Suprapubic skin (tissue), 4 donors: ENCODE data around the gene CHFR. TPM values are rescaled to one million over a fixed set of nuclear protein-coding genes. Genes with fewer than 3 reads are reported as not detected.

Experiments
- DNase-seq, 2 donors: peaks; one replicate each; pipeline ENCODE4 v3.0.0-alpha.2; 2019; ENCODE audit warnings: low spot score in 2 of 2
- H3K27ac ChIP-seq: fragments of 200-600 bp; sonication (generic); one replicate; pipeline ENCODE4 v1.5.1; 2019
- H3K27me3 ChIP-seq: fragments of 200-600 bp; sonication (generic); one replicate; pipeline ENCODE4 v1.5.1; 2019
- H3K36me3 ChIP-seq: fragments of 200-600 bp; sonication (generic); one replicate; pipeline ENCODE4 v1.5.1; 2019
- H3K4me1 ChIP-seq: fragments of 200-600 bp; sonication (generic); one replicate; pipeline ENCODE4 v1.5.1; 2019
- H3K4me3 ChIP-seq: fragments of 200-600 bp; sonication (generic); one replicate; pipeline ENCODE4 v1.5.1; 2019; ENCODE audit warnings: mild to moderate bottlenecking
- H3K9me3 ChIP-seq: fragments of 200-600 bp; sonication (generic); one replicate; pipeline ENCODE4 v1.5.1; 2019
- EP300 ChIP-seq: sonication (generic); formaldehyde crosslinking; IDR thresholded peaks from one replicate; pipeline ENCODE4 v1.6.1; 2017; ENCODE audit warnings: antibody characterized with exemption
- POLR2A ChIP-seq, 2 donors: fragments of 450-650 bp; IDR thresholded peaks; one replicate each; pipeline ENCODE4 v1.6.1; 2017; ENCODE audit warnings: antibody characterized with exemption in 2 of 2, mild to moderate bottlenecking in 2 of 2, moderate library complexity in 2 of 2
- POLR2AphosphoS5 ChIP-seq, 3 donors: sonication (generic); formaldehyde crosslinking; IDR thresholded peaks; one replicate each; pipeline ENCODE4 v1.6.1; 2017; ENCODE audit warnings: antibody characterized with exemption in 3 of 3
- WGBS: methylation state at CpG from one replicate; pipeline ENCODE4 v1.1.5; 2018; 5-methylcytosine and 5-hydroxymethylcytosine counted together
- total RNA-seq, 4 donors: library from RNA; depleted of rRNA; stranded (reverse); fragments of >200 nt; gene quantifications; one replicate each; pipeline ENCODE4 v1.1.0, GENCODE V29; 2016
- TF ChIP-seq, protein P1 (sequence below), 2 donors: fragments of 200-600 bp in 1 of 2; fragments of 450-650 bp in 1 of 2; sonication (generic) in 1 of 2; IDR thresholded peaks; one replicate each; pipeline ENCODE4 v1.5.1; 2016 to 2019; ENCODE audit warnings: antibody characterized with exemption in 2 of 2, mild to moderate bottlenecking in 1 of 2, moderate library complexity in 1 of 2

Gene CHFR
- total RNA-seq, 4 donors from 2014 or later = 31.4 to 57.9 (median 40.3) TPM

GRCh38 chr12:132841151-132841550 is 46.3 kb downstream of the CHFR start:
- Histone ChIP-seq H3K36me3 (peaks cover 58% of the 10 kb centered on the region), H3K27ac (no peak overlapping the region), H3K4me3 (no peak overlapping the region), H3K9me3 (no peaks in the 10 kb centered on the region), H3K4me1 (peaks cover 17% of the 10 kb centered on the region), H3K27me3 (no peaks in the 10 kb centered on the region)
- TF ChIP-seq, protein P1, sequence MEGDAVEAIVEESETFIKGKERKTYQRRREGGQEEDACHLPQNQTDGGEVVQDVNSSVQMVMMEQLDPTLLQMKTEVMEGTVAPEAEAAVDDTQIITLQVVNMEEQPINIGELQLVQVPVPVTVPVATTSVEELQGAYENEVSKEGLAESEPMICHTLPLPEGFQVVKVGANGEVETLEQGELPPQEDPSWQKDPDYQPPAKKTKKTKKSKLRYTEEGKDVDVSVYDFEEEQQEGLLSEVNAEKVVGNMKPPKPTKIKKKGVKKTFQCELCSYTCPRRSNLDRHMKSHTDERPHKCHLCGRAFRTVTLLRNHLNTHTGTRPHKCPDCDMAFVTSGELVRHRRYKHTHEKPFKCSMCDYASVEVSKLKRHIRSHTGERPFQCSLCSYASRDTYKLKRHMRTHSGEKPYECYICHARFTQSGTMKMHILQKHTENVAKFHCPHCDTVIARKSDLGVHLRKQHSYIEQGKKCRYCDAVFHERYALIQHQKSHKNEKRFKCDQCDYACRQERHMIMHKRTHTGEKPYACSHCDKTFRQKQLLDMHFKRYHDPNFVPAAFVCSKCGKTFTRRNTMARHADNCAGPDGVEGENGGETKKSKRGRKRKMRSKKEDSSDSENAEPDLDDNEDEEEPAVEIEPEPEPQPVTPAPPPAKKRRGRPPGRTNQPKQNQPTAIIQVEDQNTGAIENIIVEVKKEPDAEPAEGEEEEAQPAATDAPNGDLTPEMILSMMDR (IDR thresholded peaks at IDR 0.05) = no peak
- TF ChIP-seq POLR2AphosphoS5 (IDR thresholded peaks at IDR 0.05) = no peak
- TF ChIP-seq EP300 = no peak
- TF ChIP-seq POLR2A (IDR thresholded peaks at IDR 0.05) = no peak
- DNase-seq = no peak
- 93% methylated on average over 15 of the region's 15 CpGs for WGBS

GRCh38 chr12:132840536-132840935 is 46.9 kb downstream of the CHFR start:
- Histone ChIP-seq H3K4me1 (peaks cover 17% of the 10 kb centered on the region), H3K27me3 (no peaks in the 10 kb centered on the region), H3K27ac (no peak overlapping the region), H3K36me3 (peaks cover 53% of the 10 kb centered on the region), H3K4me3 (no peak overlapping the region), H3K9me3 (no peaks in the 10 kb centered on the region)
- DNase-seq = no peak
- WGBS = 85% methylated on average over 16 of the region's 20 CpGs
- TF ChIP-seq POLR2AphosphoS5 (IDR thresholded peaks at IDR 0.05) (no peak), POLR2A (IDR thresholded peaks at IDR 0.05) (no peak), EP300 (no peak)
- TF ChIP-seq, protein P1 (IDR thresholded peaks at IDR 0.05) = no peak

DNA sequence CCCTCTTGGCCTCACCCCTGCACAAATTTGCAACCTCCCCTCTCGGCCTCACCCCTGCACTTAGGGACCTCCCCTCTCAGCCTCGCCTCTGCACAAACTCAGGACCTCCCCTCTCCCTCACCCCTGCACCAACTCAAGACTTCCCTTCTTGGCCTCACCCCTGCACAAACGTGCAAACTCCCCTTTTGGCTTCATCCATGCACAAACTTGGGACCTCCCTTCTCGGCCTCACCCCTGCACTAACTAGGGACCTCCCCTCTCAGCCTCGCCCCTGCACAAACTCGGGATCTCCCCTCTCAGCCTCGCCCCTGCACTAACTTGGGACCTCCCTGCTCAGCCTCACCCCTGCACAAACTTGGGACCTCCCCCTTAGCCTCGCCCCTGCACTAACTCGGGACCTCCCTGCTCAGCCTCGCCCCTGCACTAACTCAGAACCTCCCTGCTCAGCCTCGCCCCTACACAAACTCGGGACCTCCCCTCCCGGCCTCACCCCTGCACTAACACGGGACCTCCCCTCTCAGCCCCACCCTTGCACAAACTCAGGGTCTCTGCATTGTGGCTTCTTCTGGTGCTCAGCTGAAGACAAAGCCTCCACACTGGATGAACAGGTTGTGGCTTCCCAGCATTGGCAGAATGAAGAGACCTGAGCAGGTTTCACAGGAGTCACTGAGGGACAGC is 47.7 kb downstream of the CHFR start:
- H3K27ac ChIP-seq = no peak overlapping the region
- WGBS = 83% methylated on average over 14 of the region's 14 CpGs
- TF ChIP-seq POLR2A (IDR thresholded peaks at IDR 0.05) (no peak), EP300 (no peak), POLR2AphosphoS5 (IDR thresholded peaks at IDR 0.05) (no peak)
- TF ChIP-seq, protein P1 (IDR thresholded peaks at IDR 0.05) = no peak
- H3K4me3 ChIP-seq = no peak overlapping the region
- H3K4me1 ChIP-seq = peaks cover 17% of the 10 kb centered on the region
- no peak for DNase-seq
- no peaks in the 10 kb centered on the region for H3K27me3 ChIP-seq
- peaks cover 45% of the 10 kb centered on the region for H3K36me3 ChIP-seq
- H3K9me3 ChIP-seq = no peaks in the 10 kb centered on the region

GRCh38 chr12:132838410-132839080 is 48.9 kb downstream of the CHFR start:
- H3K27ac ChIP-seq = peak overlapping the region; percentile 24
- TF ChIP-seq, protein P1 (IDR thresholded peaks at IDR 0.05) = no peak
- TF ChIP-seq POLR2AphosphoS5 (IDR thresholded peaks at IDR 0.05) (no peak), POLR2A (IDR thresholded peaks at IDR 0.05) (no peak), EP300 (no peak)
- H3K9me3 ChIP-seq = no peaks in the 10 kb centered on the region
- DNase-seq = no peak
- no peak overlapping the region for H3K4me3 ChIP-seq
- H3K27me3 ChIP-seq = no peaks in the 10 kb centered on the region
- peaks cover 39% of the 10 kb centered on the region for H3K36me3 ChIP-seq
- WGBS = 70% methylated on average over 11 of the region's 17 CpGs
- H3K4me1 ChIP-seq = peaks cover 17% of the 10 kb centered on the region

DNA sequence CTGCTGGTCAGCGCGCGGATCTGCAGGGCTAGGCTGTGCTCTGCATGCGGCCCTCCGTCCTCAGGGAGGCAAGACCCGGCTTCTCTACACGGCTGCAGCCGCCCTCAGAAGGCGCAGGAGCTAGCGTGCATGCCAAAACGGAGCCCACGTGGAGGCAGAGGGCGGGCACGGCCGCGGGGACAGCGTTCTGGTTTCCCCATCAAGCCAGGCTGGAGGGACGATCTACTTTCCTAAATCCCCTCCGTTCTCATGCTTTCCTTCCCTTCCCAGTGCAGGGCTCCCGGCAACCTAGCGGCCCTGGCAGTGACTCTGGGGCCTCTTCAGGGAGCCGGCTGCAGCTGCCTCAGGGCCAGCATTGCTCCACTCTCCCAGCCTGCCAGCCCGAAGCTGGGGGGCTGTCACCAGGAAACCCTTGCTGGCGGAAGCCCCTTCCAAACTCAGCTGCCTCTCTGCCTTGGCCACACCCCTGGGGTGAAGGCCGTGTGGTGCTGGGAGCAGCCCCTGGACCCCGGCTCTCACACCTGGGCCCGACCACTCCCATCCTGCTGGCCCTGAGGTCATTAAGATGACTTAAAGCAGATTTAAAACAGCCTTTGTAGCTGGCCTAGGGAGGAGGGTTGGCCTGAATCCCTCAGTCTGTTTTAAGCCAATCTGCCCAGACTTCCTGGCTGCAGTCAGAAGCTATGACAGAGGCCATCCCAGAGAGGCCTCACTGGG is 49.6 kb downstream of the CHFR start:
- Histone ChIP-seq H3K27ac (peak overlapping the region; percentile 24), H3K36me3 (peaks cover 39% of the 10 kb centered on the region), H3K9me3 (no peaks in the 10 kb centered on the region), H3K4me3 (no peak overlapping the region), H3K4me1 (peaks cover 17% of the 10 kb centered on the region), H3K27me3 (no peaks in the 10 kb centered on the region)
- 26% methylated on average over 25 of the region's 27 CpGs for WGBS
- no peak for DNase-seq
- TF ChIP-seq POLR2AphosphoS5 (IDR thresholded peaks at IDR 0.05) = no peak
- TF ChIP-seq, protein P1 (IDR thresholded peaks at IDR 0.05) = no peak
